Caco-2 (cell line): ENCODE data around the gene ABCC1. TPM values are rescaled to one million over a fixed set of nuclear protein-coding genes. Genes with fewer than 3 reads are reported as not detected.
A peak's percentile ranks its signal among the peaks of the same experiment; 100 is the strongest.

Experiments
- BruUV-seq: library from RNA; stranded (reverse); fragments of 400-500 nt; replicated peaks from 2 replicates; lab custom pipeline; 2021; lab: Mats Ljungman, UMichigan
- CTCF ChIA-PET: fragments of 300-600 bp; sonication (Branson Sonifier 250); formaldehyde crosslinking; loops from one replicate; lab custom pipeline; 2022; ENCODE audit warnings: antibody characterized with exemption; lab: Charles Lee
- POLR2A ChIA-PET: fragments of 300-600 bp; sonication (Branson Sonifier 250); formaldehyde crosslinking; loops from one replicate; lab custom pipeline; 2022; ENCODE audit warnings: antibody characterized with exemption; lab: Charles Lee
- DNase-seq, 2 experiments: peaks; one replicate each; pipeline versions ENCODE4 v3.0.0 to v3.0.0-alpha.2; 2020 to 2022
- H3K27me3 ChIP-seq: replicated peaks from 2 replicates; pipeline ENCODE4 v1.6.0; 2011; ENCODE audit warnings: low read length; ENCODE audit not compliant: control insufficient read depth, insufficient read depth
- H3K36me3 ChIP-seq: 2 replicates; pipeline ENCODE4 v1.5.1; 2011; ENCODE audit warnings: low read length; ENCODE audit not compliant: control insufficient read depth, insufficient read depth
- H3K4me1 ChIP-seq: fragments of 250-450 bp; sonication (Bioruptor Pico); 2 replicates; pipeline ENCODE4 v1.5.1; 2020; ENCODE audit warnings: mild to moderate bottlenecking
- H3K4me3 ChIP-seq: 2 replicates; pipeline ENCODE4 v1.5.1; 2011; ENCODE audit warnings: low read depth, mild to moderate bottlenecking, control low read depth, low read length
- H3K9me3 ChIP-seq: fragments of 250-450 bp; sonication (Bioruptor Pico); 2 replicates; pipeline ENCODE4 v1.5.1; 2020; ENCODE audit warnings: mild to moderate bottlenecking, moderate library complexity
- H3K27ac Mint-ChIP-seq: one replicate; pipeline ENCODE4 v1.8.0; 2022; ENCODE audit warnings: mixed read lengths; ENCODE audit not compliant: unreplicated experiment
- H3K27me3 Mint-ChIP-seq: one replicate; pipeline ENCODE4 v1.8.0; 2022; ENCODE audit warnings: mixed read lengths; ENCODE audit not compliant: insufficient read depth, unreplicated experiment
- H3K36me3 Mint-ChIP-seq: one replicate; pipeline ENCODE4 v1.8.0; 2022; ENCODE audit warnings: mild to moderate bottlenecking, mixed read lengths; ENCODE audit not compliant: insufficient read depth, unreplicated experiment
- H3K4me1 Mint-ChIP-seq: one replicate; pipeline ENCODE4 v1.8.0; 2022; ENCODE audit warnings: low read depth, mixed read lengths; ENCODE audit not compliant: unreplicated experiment
- H3K4me3 Mint-ChIP-seq: one replicate; pipeline ENCODE4 v1.8.0; 2022; ENCODE audit warnings: mild to moderate bottlenecking, moderate library complexity, mixed read lengths; ENCODE audit not compliant: unreplicated experiment
- H3K9me3 Mint-ChIP-seq: one replicate; pipeline ENCODE4 v1.8.0; 2022; ENCODE audit warnings: mixed read lengths; ENCODE audit not compliant: unreplicated experiment
- CTCF ChIP-seq, 2 experiments: fragments of 200-600 bp in 1 of 2; IDR thresholded peaks; 1 replicate in 1 of 2; 2 replicates in 1 of 2; pipeline versions ENCODE4 v1.5.1 to v1.8.0; 2011 to 2022; ENCODE audit warnings: antibody characterized with exemption in 1 of 2, control low read depth in 1 of 2, inconsistent platforms in 1 of 2, low read depth in 1 of 2, low read length in 1 of 2, mild to moderate bottlenecking in 1 of 2, moderate library complexity in 1 of 2; ENCODE audit not compliant: insufficient read depth in 1 of 2, severe bottlenecking in 1 of 2, unreplicated experiment in 1 of 2
- intact Hi-C: fragments of 100-400 bp; cut with micrococcal nuclease; formaldehyde crosslinking; loops from one replicate; pipeline ENCODE4 v1.10.0; 2022; ENCODE audit not compliant: unreplicated experiment
- total RNA-seq: library from RNA; stranded (reverse); gene quantifications from 2 replicates; pipeline ENCODE4 v1.2.3, GENCODE V29; 2022

The ABCC1 gene
- total RNA-seq, 1 experiment from 2014 or later = 22.3 TPM

- Mint-ChIP-seq H3K4me3 (no peak overlapping the region), H3K27me3 (no peaks in the 10 kb centered on the region), H3K27ac (no peak overlapping the region), H3K36me3 (peaks cover 20% of the 10 kb centered on the region), H3K4me1 (no peaks in the 10 kb centered on the region), H3K9me3 (no peaks in the 10 kb centered on the region)
- TF ChIP-seq CTCF (IDR thresholded peaks at IDR 0.05; ENCODE audit: insufficient read depth in 1 of 2, low read depth in 1 of 2, low read length in 1 of 2, severe bottlenecking in 1 of 2, unreplicated experiment in 1 of 2) = no peak
- Histone ChIP-seq H3K9me3 (no peaks in the 10 kb centered on the region), H3K27me3 (no peaks in the 10 kb centered on the region), H3K36me3 (no peaks in the 10 kb centered on the region), H3K4me3 (no peak overlapping the region), H3K4me1 (no peaks in the 10 kb centered on the region)
- no TSS peak for BruUV-seq
- peak; percentile 70 to 72 for DNase-seq
- POLR2A ChIA-PET = no interaction called here
- CTCF ChIA-PET = no interaction called here
- intact Hi-C loops = no loop called here
These were observed 87.0 kb downstream of the ABCC1 start for GRCh38 chr16:16036359-16036792.

DNA sequence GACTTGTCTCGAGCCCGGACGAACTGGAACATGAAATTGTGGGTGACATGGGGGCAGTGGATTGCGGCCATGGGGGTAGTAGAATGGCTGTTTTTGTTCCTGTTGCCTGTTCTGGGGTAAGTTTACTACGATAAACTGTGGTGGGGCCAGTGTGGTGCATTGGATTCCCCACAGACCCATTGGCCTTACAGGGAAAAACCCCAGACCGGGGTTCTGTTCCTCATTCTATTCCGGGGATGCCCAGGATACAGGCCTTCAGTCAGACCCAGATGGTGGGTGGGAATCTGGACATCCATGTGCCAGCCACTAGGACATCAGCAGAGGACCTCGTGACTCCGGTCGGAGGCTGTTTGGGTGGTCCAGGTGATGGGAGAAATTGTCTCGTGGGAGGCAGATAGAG, 88.1 kb downstream of the ABCC1 start:
- POLR2A ChIA-PET = no interaction called here
- Mint-ChIP-seq H3K36me3 (peaks cover 20% of the 10 kb centered on the region), H3K27me3 (no peaks in the 10 kb centered on the region), H3K4me1 (no peaks in the 10 kb centered on the region), H3K27ac (no peak overlapping the region), H3K9me3 (no peaks in the 10 kb centered on the region), H3K4me3 (no peak overlapping the region)
- TF ChIP-seq CTCF (IDR thresholded peaks at IDR 0.05; ENCODE audit: insufficient read depth in 1 of 2, low read depth in 1 of 2, low read length in 1 of 2, severe bottlenecking in 1 of 2, unreplicated experiment in 1 of 2) = no peak
- Histone ChIP-seq H3K9me3 (no peaks in the 10 kb centered on the region), H3K4me3 (no peak overlapping the region), H3K27me3 (no peaks in the 10 kb centered on the region), H3K4me1 (no peaks in the 10 kb centered on the region), H3K36me3 (no peaks in the 10 kb centered on the region)
- CTCF ChIA-PET = no interaction called here
- BruUV-seq = no TSS peak
- no peak for DNase-seq
- intact Hi-C loops = no loop called here

DNA sequence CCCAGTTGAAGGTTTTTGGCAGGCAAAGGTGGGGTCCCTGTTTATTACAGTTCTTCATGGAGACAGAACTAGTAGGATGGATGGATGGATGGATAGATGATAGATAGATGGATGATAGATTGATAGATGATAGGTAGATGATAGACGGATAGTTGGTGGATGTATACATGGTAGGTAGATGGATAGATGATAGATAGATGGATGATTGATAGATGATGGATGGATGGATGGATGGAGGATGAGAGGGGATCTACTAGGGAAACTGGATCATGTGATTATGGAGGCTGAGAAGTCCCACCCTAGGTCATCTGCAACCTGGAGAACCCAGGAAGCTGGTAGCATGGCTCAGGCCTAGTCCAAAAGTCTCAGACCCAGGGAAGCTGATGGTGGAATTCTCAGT, 88.6 kb downstream of the ABCC1 start:
- Histone ChIP-seq H3K4me3 (no peak overlapping the region), H3K36me3 (no peaks in the 10 kb centered on the region), H3K4me1 (no peaks in the 10 kb centered on the region), H3K27me3 (no peaks in the 10 kb centered on the region), H3K9me3 (no peaks in the 10 kb centered on the region)
- H3K36me3 Mint-ChIP-seq = peaks cover 23% of the 10 kb centered on the region
- H3K4me1 Mint-ChIP-seq = no peaks in the 10 kb centered on the region
- intact Hi-C loops = no loop called here
- ChIA-PET CTCF (no interaction called here), POLR2A (no interaction called here)
- DNase-seq = no peak
- TF ChIP-seq CTCF (IDR thresholded peaks at IDR 0.05; ENCODE audit: insufficient read depth in 1 of 2, low read depth in 1 of 2, low read length in 1 of 2, severe bottlenecking in 1 of 2, unreplicated experiment in 1 of 2) = no peak
- no peak overlapping the region for H3K4me3 Mint-ChIP-seq
- H3K9me3 Mint-ChIP-seq = no peaks in the 10 kb centered on the region
- no TSS peak for BruUV-seq
- H3K27ac Mint-ChIP-seq = no peak overlapping the region
- H3K27me3 Mint-ChIP-seq = no peaks in the 10 kb centered on the region
